Natural killer cell (primary cell): Measurements from ENCODE around the gene UBE2D4. TPM values are rescaled to one million over a fixed set of nuclear protein-coding genes. Genes with fewer than 3 reads are reported as not detected.
A peak's percentile ranks its signal among the peaks of the same experiment; 100 is the strongest.
"Not testable (repeated sequence)": the region's sequence is repeated elsewhere in the genome, so short reads cannot be mapped to it uniquely, and the experiment has no call there.

ENCODE experiments used
- ATAC-seq, 3 donors: fragments of 150-1000 bp in 2 of 3; fragments of 200-7000 bp in 1 of 3; cut with Tn5 transposase; 1 replicate in 1 of 3; 2 replicates in 2 of 3; pipeline ENCODE4 v1.10.0; 2021; ENCODE audit warnings: mild to moderate bottlenecking in 2 of 3, moderate library complexity in 2 of 3
- DNase-seq, 2 donors: peaks; one replicate each; pipeline versions ENCODE4 v3.0.0 to v3.0.0-alpha.2; 2013 to 2021; ENCODE audit warnings: mixed read lengths in 1 of 2
- H3K27ac ChIP-seq: one replicate; pipeline ENCODE4 v1.5.1; 2013; ENCODE audit warnings: mild to moderate bottlenecking, low read length
- H3K27me3 ChIP-seq: one replicate; pipeline ENCODE4 v1.6.1; 2013; ENCODE audit warnings: low read length; ENCODE audit not compliant: control insufficient read depth, insufficient read depth
- H3K36me3 ChIP-seq: one replicate; pipeline ENCODE4 v1.6.1; 2013; ENCODE audit warnings: low read length; ENCODE audit not compliant: control insufficient read depth, insufficient read depth
- H3K4me1 ChIP-seq: one replicate; pipeline ENCODE4 v1.6.1; 2013; ENCODE audit warnings: low read length; ENCODE audit not compliant: control insufficient read depth, insufficient read depth
- H3K4me3 ChIP-seq: one replicate; pipeline ENCODE4 v1.5.1; 2013; ENCODE audit warnings: low read length
- H3K9me3 ChIP-seq: one replicate; pipeline ENCODE4 v1.6.1; 2013; ENCODE audit warnings: low read length; ENCODE audit not compliant: control insufficient read depth, insufficient read depth
- H3K27ac Mint-ChIP-seq, 2 donors: one replicate each; pipeline ENCODE4 v1.8.0; 2022; ENCODE audit warnings: mild to moderate bottlenecking in 2 of 2, mixed read lengths in 2 of 2, moderate library complexity in 1 of 2
- H3K27me3 Mint-ChIP-seq, 2 donors: one replicate each; pipeline ENCODE4 v1.8.0; 2022; ENCODE audit warnings: low read depth in 2 of 2, mixed read lengths in 2 of 2
- H3K36me3 Mint-ChIP-seq: one replicate; pipeline ENCODE4 v1.8.0; 2022; ENCODE audit warnings: mixed read lengths
- H3K4me1 Mint-ChIP-seq, 2 donors: one replicate each; pipeline ENCODE4 v1.8.0; 2022; ENCODE audit warnings: mixed read lengths in 2 of 2
- H3K4me3 Mint-ChIP-seq: one replicate; pipeline ENCODE4 v1.8.0; 2022; ENCODE audit warnings: mild to moderate bottlenecking, moderate library complexity, mixed read lengths
- H3K9me3 Mint-ChIP-seq, 2 donors: one replicate each; pipeline ENCODE4 v1.8.0; 2022; ENCODE audit warnings: mixed read lengths in 2 of 2
- CTCF ChIP-seq: fragments of 200-600 bp; IDR thresholded peaks from one replicate; pipeline ENCODE4 v1.8.0; 2022; ENCODE audit warnings: antibody characterized with exemption
- WGBS: methylation state at CpG from one replicate; pipeline ENCODE4 v1.1.7; 2013; ENCODE audit warnings: missing lambda C conversion rate; ENCODE audit not compliant: insufficient coverage; 5-methylcytosine and 5-hydroxymethylcytosine counted together
- intact Hi-C: fragments of 100-400 bp; cut with micrococcal nuclease; formaldehyde crosslinking; loops from one replicate; pipeline ENCODE4 v1.14.2; 2022
- total RNA-seq, 4 donors: library from RNA; stranded (reverse); fragments of 120-200 nt in 1 of 4; gene quantifications; one replicate each; pipeline versions ENCODE4 v1.2.3 to v1.2.4, GENCODE V29; 2013 to 2022

Gene UBE2D4
- total RNA-seq, 3 donors from 2014 or later (not counting 1 experiment from before 2014, with no cell fraction given) = 5.3 to 10.6 (median 9.6) TPM

GRCh38 chr7:43983736-43984135 lies 57.5 kb downstream of the UBE2D4 start:
- H3K36me3 ChIP-seq, intact Hi-C loops, H3K27ac Mint-ChIP-seq, ATAC-seq, H3K27me3 ChIP-seq, H3K4me3 Mint-ChIP-seq, H3K4me3 ChIP-seq, H3K27me3 Mint-ChIP-seq, DNase-seq, H3K36me3 Mint-ChIP-seq, H3K27ac ChIP-seq, H3K9me3 Mint-ChIP-seq, H3K4me1 Mint-ChIP-seq, H3K4me1 ChIP-seq, H3K9me3 ChIP-seq: not testable (repeated sequence)
- no CpG with 5 or more reads among the region's 2 CpGs for WGBS

DNA sequence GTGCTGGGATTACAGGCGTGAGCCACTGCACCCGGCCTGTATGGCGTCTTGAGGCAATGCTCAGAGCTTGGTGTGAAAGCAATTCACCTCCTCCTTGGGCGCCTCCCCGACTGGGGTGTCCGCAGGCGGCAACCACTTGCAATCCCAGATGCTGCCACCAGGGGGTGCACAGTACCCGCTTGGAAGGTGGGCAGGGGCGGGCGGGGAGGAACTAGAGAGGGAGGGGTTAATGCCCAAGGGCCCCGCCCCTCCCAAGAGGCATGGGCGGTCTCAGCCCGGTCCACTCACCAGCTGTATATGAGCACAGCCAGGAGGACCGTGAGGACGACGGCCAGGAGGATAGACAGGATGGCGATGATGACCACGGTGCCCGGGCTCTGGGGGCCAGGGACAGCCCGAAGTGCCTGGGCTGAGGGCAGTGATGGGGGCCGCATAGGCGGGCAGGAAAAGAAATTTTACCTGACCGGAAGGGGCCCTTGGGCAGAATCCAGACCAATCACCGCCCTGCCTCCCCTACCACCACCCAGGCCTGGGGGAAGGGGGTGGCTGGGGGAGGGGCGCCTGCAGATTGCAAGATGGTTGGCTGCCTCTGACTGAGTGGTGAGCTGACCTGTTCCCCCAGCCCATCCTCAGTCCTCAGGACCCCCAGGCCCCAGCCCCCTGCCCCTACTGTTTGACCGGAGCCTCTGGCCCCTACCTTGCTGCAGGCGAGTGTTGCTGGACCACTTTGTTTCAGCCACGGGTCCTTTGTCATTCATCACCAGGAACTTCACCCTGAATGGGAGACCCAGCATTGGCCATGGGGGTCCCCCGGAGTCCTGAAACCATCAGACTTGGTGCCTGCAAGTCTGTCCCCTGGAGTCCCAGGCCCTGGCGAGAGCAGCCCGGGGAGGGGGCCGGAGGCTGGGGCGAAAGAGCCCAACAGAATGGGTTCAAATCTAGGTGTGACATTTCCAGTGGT lies 59.9 kb downstream of the UBE2D4 start:
- H3K4me1 ChIP-seq, H3K4me3 ChIP-seq, H3K27ac ChIP-seq, intact Hi-C loops, H3K9me3 ChIP-seq, H3K27me3 ChIP-seq, H3K36me3 ChIP-seq, H3K9me3 Mint-ChIP-seq, H3K4me1 Mint-ChIP-seq, H3K27me3 Mint-ChIP-seq, H3K36me3 Mint-ChIP-seq: not testable (repeated sequence)
- Mint-ChIP-seq H3K4me3 (peak overlapping the region; percentile 47), H3K27ac (peak overlapping the region; percentile 17 to 82)
- ATAC-seq = peak; percentile 90 to 95 (median 91)
- peak; percentile 79 to 90 for DNase-seq
- TF ChIP-seq CTCF = peak; percentile 65
- WGBS = 32% methylated on average over 19 of the region's 33 CpGs

- H3K27me3 ChIP-seq, ATAC-seq, H3K36me3 ChIP-seq, H3K4me1 ChIP-seq, H3K4me3 Mint-ChIP-seq, H3K9me3 ChIP-seq, H3K4me3 ChIP-seq, H3K9me3 Mint-ChIP-seq, H3K4me1 Mint-ChIP-seq, H3K27ac ChIP-seq, DNase-seq, H3K27ac Mint-ChIP-seq, intact Hi-C loops, H3K27me3 Mint-ChIP-seq, H3K36me3 Mint-ChIP-seq: not testable (repeated sequence)
- no CpG with 5 or more reads among the region's 9 CpGs for WGBS
These were observed 61.2 kb downstream of the UBE2D4 start for GRCh38 chr7:43987476-43987875.

DNA sequence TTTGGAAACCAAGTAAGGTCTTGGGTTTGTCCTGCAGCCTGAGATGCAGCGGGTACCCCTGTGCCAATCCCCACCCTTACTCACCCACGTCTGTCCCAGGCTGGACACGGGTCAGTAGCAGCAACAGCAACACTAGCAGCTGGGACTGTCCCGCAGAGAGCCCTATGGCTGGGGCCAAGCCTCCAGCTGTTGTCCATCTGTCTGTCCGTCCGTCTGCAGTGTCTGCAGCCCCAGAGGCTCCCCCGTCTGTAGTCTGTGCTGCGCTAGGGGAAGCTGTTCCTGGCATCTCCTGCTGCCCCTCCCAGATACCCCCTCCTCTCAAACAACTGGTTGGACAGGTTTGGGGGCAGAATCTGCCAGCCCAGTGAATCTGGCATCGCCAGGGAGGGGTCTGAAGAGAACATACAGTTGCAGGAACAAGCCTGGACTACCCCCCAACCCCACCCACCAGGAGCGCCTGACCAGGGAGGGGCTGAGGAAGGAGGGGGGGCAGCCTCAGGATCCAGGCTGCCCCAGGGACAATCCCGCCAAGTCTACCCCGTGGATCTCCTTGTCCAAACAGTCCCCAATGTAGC lies 63.9 kb downstream of the UBE2D4 start:
- H3K27me3 Mint-ChIP-seq, H3K9me3 Mint-ChIP-seq, intact Hi-C loops, H3K9me3 ChIP-seq, H3K27ac ChIP-seq, H3K27ac Mint-ChIP-seq, H3K4me1 Mint-ChIP-seq, H3K36me3 Mint-ChIP-seq, H3K4me1 ChIP-seq, H3K4me3 Mint-ChIP-seq, H3K27me3 ChIP-seq, H3K36me3 ChIP-seq, ATAC-seq, DNase-seq, H3K4me3 ChIP-seq: not testable (repeated sequence)
- 92% methylated on average over 7 of the region's 12 CpGs for WGBS

GRCh38 chr7:43990829-43991228 lies 64.6 kb downstream of the UBE2D4 start:
- WGBS = 100% methylated on average over 1 of the region's 1 CpG
- H3K4me3 Mint-ChIP-seq, H3K4me1 Mint-ChIP-seq, H3K27ac ChIP-seq, H3K9me3 Mint-ChIP-seq, intact Hi-C loops, H3K4me1 ChIP-seq, H3K36me3 ChIP-seq, DNase-seq, H3K27me3 Mint-ChIP-seq, H3K9me3 ChIP-seq, ATAC-seq, H3K27ac Mint-ChIP-seq, H3K36me3 Mint-ChIP-seq, H3K4me3 ChIP-seq, H3K27me3 ChIP-seq: not testable (repeated sequence)

GRCh38 chr7:43992896-43993295 lies 66.7 kb downstream of the UBE2D4 start:
- H3K4me3 Mint-ChIP-seq, H3K27ac Mint-ChIP-seq, H3K9me3 Mint-ChIP-seq, H3K9me3 ChIP-seq, H3K27me3 ChIP-seq, DNase-seq, H3K4me1 ChIP-seq, H3K4me3 ChIP-seq, intact Hi-C loops, H3K36me3 Mint-ChIP-seq, H3K27ac ChIP-seq, H3K4me1 Mint-ChIP-seq, H3K27me3 Mint-ChIP-seq, H3K36me3 ChIP-seq, ATAC-seq: not testable (repeated sequence)
- WGBS = 80% methylated on average over 1 of the region's 7 CpGs

GRCh38 chr7:43994681-43995080 lies 68.4 kb downstream of the UBE2D4 start:
- H3K9me3 Mint-ChIP-seq, ATAC-seq, H3K36me3 Mint-ChIP-seq, H3K27ac Mint-ChIP-seq, H3K27ac ChIP-seq, H3K4me1 Mint-ChIP-seq, H3K9me3 ChIP-seq, H3K4me3 ChIP-seq, H3K27me3 Mint-ChIP-seq, H3K4me1 ChIP-seq, DNase-seq, intact Hi-C loops, H3K4me3 Mint-ChIP-seq, H3K27me3 ChIP-seq, H3K36me3 ChIP-seq: not testable (repeated sequence)
- WGBS = 97% methylated on average over 4 of the region's 6 CpGs
